ENCODE results near the gene CHCHD6. TPM values are rescaled to one million over a fixed set of nuclear protein-coding genes. Genes with fewer than 3 reads are reported as not detected.

Gene CHCHD6
- polyA plus RNA-seq, 1 donor from 2014 or later = 102 TPM

- Histone ChIP-seq H3K4me3 (ENCODE audit: low read length) (no peak overlapping the region), H3K9me2 (ENCODE audit: insufficient read depth, low read length) (no peaks in the 10 kb centered on the region), H2AFZ (ENCODE audit: low read depth, low read length) (no peak overlapping the region), H3K27ac (ENCODE audit: low read length) (no peak overlapping the region), H3F3A (ENCODE audit: insufficient read depth, low read length, poor library complexity, severe bottlenecking) (no peaks in the 10 kb centered on the region), H3K79me2 (replicated peaks; ENCODE audit: insufficient read depth, low read length) (peaks cover 24% of the 10 kb centered on the region), H3K36me3 (ENCODE audit: insufficient read depth, low read length) (no peaks in the 10 kb centered on the region), H3K9me3 (ENCODE audit: low read length) (no peaks in the 10 kb centered on the region), H3K4me2 (ENCODE audit: low read length) (no peak overlapping the region), H3K27me3 (ENCODE audit: insufficient read depth, low read depth, low read length) (no peaks in the 10 kb centered on the region), H4K20me1 (ENCODE audit: insufficient read depth) (peaks cover 55% of the 10 kb centered on the region), H3K9ac (ENCODE audit: low read length) (no peak overlapping the region)
- TF ChIP-seq EZH2 (IDR thresholded peaks at IDR 0.05; ENCODE audit: borderline replicate concordance, insufficient read depth, low read length, poor library complexity, severe bottlenecking) (no peak), SMC3 (conservative IDR thresholded peaks at IDR 0.05; ENCODE audit: poor library complexity) (no peak)
Observed at GRCh38 chr3:127000761-127001160, 296.7 kb downstream of the CHCHD6 start.

GRCh38 chr3:127001486-127002194, 297.6 kb downstream of the CHCHD6 start:
- Histone ChIP-seq H3F3A (ENCODE audit: insufficient read depth, low read length, poor library complexity, severe bottlenecking) (no peaks in the 10 kb centered on the region), H3K4me2 (ENCODE audit: low read length) (no peak overlapping the region), H3K27ac (ENCODE audit: low read length) (no peak overlapping the region), H3K9me3 (ENCODE audit: low read length) (no peaks in the 10 kb centered on the region), H4K20me1 (ENCODE audit: insufficient read depth) (peaks cover 47% of the 10 kb centered on the region), H3K27me3 (ENCODE audit: insufficient read depth, low read depth, low read length) (no peaks in the 10 kb centered on the region), H3K79me2 (replicated peaks; ENCODE audit: insufficient read depth, low read length) (peaks cover 16% of the 10 kb centered on the region), H3K9me2 (ENCODE audit: insufficient read depth, low read length) (no peaks in the 10 kb centered on the region), H2AFZ (ENCODE audit: low read depth, low read length) (no peak overlapping the region), H3K36me3 (ENCODE audit: insufficient read depth, low read length) (no peaks in the 10 kb centered on the region), H3K9ac (ENCODE audit: low read length) (no peak overlapping the region), H3K4me3 (ENCODE audit: low read length) (no peak overlapping the region)
- no peak for TF ChIP-seq EZH2 (IDR thresholded peaks at IDR 0.05; ENCODE audit: borderline replicate concordance, insufficient read depth, low read length, poor library complexity, severe bottlenecking)
- TF ChIP-seq SMC3 (conservative IDR thresholded peaks at IDR 0.05; ENCODE audit: poor library complexity) = no peak
- TF ChIP-seq POLR2AphosphoS5 (IDR thresholded peaks at IDR 0.05) = no peak

GRCh38 chr3:127002195-127003174, 298.4 kb downstream of the CHCHD6 start:
- no peaks in the 10 kb centered on the region for H3F3A ChIP-seq (ENCODE audit: insufficient read depth, low read length, poor library complexity, severe bottlenecking)
- H3K4me2 ChIP-seq (ENCODE audit: low read length) = no peak overlapping the region
- H3K4me3 ChIP-seq (ENCODE audit: low read length) = no peak overlapping the region
- no peaks in the 10 kb centered on the region for H3K9me3 ChIP-seq (ENCODE audit: low read length)
- H2AFZ ChIP-seq (ENCODE audit: low read depth, low read length) = no peak overlapping the region
- no peaks in the 10 kb centered on the region for H3K27me3 ChIP-seq (ENCODE audit: insufficient read depth, low read depth, low read length)
- no peak overlapping the region for H3K9ac ChIP-seq (ENCODE audit: low read length)
- H3K79me2 ChIP-seq (replicated peaks; ENCODE audit: insufficient read depth, low read length) = peaks cover 13% of the 10 kb centered on the region
- H3K9me2 ChIP-seq (ENCODE audit: insufficient read depth, low read length) = no peaks in the 10 kb centered on the region
- H4K20me1 ChIP-seq (ENCODE audit: insufficient read depth) = peaks cover 38% of the 10 kb centered on the region
- H3K27ac ChIP-seq (ENCODE audit: low read length) = no peak overlapping the region
- H3K36me3 ChIP-seq (ENCODE audit: insufficient read depth, low read length) = no peaks in the 10 kb centered on the region
- TF ChIP-seq EZH2 (IDR thresholded peaks at IDR 0.05; ENCODE audit: borderline replicate concordance, insufficient read depth, low read length, poor library complexity, severe bottlenecking) (no peak), REST (IDR thresholded peaks at IDR 0.05; ENCODE audit: borderline replicate concordance) (no peak), POLR2AphosphoS5 (IDR thresholded peaks at IDR 0.05) (no peak)

All from neural cell (in vitro differentiated cells).